GM19328 (cell line): ENCODE results near the gene TCF7L2.

Experiments used
- ATAC-seq: cut with Tn5 transposase; IDR thresholded peaks from one replicate; pipeline ENCODE4 v1.9.1; 2021; ENCODE audit warnings: mild to moderate bottlenecking, moderate library complexity; ENCODE audit not compliant: unreplicated experiment

Gene TCF7L2

GRCh38 chr10:112990271-112990670 lies 40.2 kb downstream of the TCF7L2 start:
- no peak for ATAC-seq

- no peak for ATAC-seq
Observed at GRCh38 chr10:112991888-112992491, 41.9 kb downstream of the TCF7L2 start.

- ATAC-seq, result no peak
Observed at GRCh38 chr10:112996462-112996861, 46.4 kb downstream of the TCF7L2 start.

- no peak for ATAC-seq
Observed at GRCh38 chr10:112999102-112999501, 49.1 kb downstream of the TCF7L2 start.

- ATAC-seq, result no peak
Observed at GRCh38 chr10:113000442-113000841, 50.4 kb downstream of the TCF7L2 start.

GRCh38 chr10:113000876-113001598 lies 51.0 kb downstream of the TCF7L2 start:
- ATAC-seq, result no peak

GRCh38 chr10:113001599-113002448 lies 51.8 kb downstream of the TCF7L2 start:
- no peak for ATAC-seq

GRCh38 chr10:113002449-113002777 lies 52.4 kb downstream of the TCF7L2 start:
- ATAC-seq, result no peak

GRCh38 chr10:113003052-113003451 lies 53.0 kb downstream of the TCF7L2 start:
- ATAC-seq, result no peak

GRCh38 chr10:113004069-113004618 lies 54.1 kb downstream of the TCF7L2 start:
- no peak for ATAC-seq

GRCh38 chr10:113005380-113005779 lies 55.3 kb downstream of the TCF7L2 start:
- no peak for ATAC-seq

- no peak for ATAC-seq
Observed at GRCh38 chr10:113006656-113007342, 56.8 kb downstream of the TCF7L2 start.

GRCh38 chr10:113007343-113007771 lies 57.3 kb downstream of the TCF7L2 start:
- ATAC-seq, result no peak

GRCh38 chr10:113007821-113008220 lies 57.8 kb downstream of the TCF7L2 start:
- no peak for ATAC-seq

GRCh38 chr10:113011592-113012374 lies 61.7 kb downstream of the TCF7L2 start:
- no peak for ATAC-seq

GRCh38 chr10:113015201-113015600 lies 65.2 kb downstream of the TCF7L2 start:
- ATAC-seq, result no peak

GRCh38 chr10:113017376-113017775 lies 67.3 kb downstream of the TCF7L2 start:
- ATAC-seq, result no peak

- no peak for ATAC-seq
Observed at GRCh38 chr10:113018034-113018433, 68.0 kb downstream of the TCF7L2 start.

- ATAC-seq, result no peak
Observed at GRCh38 chr10:113019096-113019495, 69.0 kb downstream of the TCF7L2 start.
